Activated CD8-positive, alpha-beta memory T cell treated with anti-CD3 and anti-CD28 coated beads, Interleukin-2, amount 10 ng/mL, durations not matched to agents 7 days and 5 days (primary cell): Measurements from ENCODE around the gene OMG. TPM values are rescaled to one million over a fixed set of nuclear protein-coding genes. Genes with fewer than 3 reads are reported as not detected.
"Not testable (repeated sequence)": the region's sequence is repeated elsewhere in the genome, so short reads cannot be mapped to it uniquely, and the experiment has no call there.

Experiments
- ATAC-seq: fragments of 150-1000 bp; cut with Tn5 transposase; one replicate; pipeline ENCODE4 v1.10.0; 2021; ENCODE audit warnings: moderate library complexity
- CTCF ChIA-PET: fragments of 350-600 bp; sonication (Branson Sonifier 250); formaldehyde crosslinking; loops from one replicate; lab custom pipeline; 2021; ENCODE audit warnings: antibody characterized with exemption; lab: Charles Lee
- DNase-seq: peaks from one replicate; pipeline ENCODE4 v3.0.0-alpha.2; 2020
- H3K27ac Mint-ChIP-seq: one replicate; pipeline ENCODE4 v1.8.0; 2021; ENCODE audit warnings: mild to moderate bottlenecking, mixed read lengths
- H3K27me3 Mint-ChIP-seq: one replicate; pipeline ENCODE4 v1.8.0; 2021; ENCODE audit warnings: mixed read lengths
- H3K36me3 Mint-ChIP-seq: one replicate; pipeline ENCODE4 v1.8.0; 2021; ENCODE audit warnings: mild to moderate bottlenecking, mixed read lengths
- H3K4me1 Mint-ChIP-seq: one replicate; pipeline ENCODE4 v1.8.0; 2021; ENCODE audit warnings: mixed read lengths
- H3K4me3 Mint-ChIP-seq: one replicate; pipeline ENCODE4 v1.8.0; 2021; ENCODE audit warnings: mild to moderate bottlenecking, moderate library complexity, mixed read lengths
- H3K9me3 Mint-ChIP-seq: one replicate; pipeline ENCODE4 v1.8.0; 2022; ENCODE audit warnings: low read depth, mixed read lengths
- total RNA-seq, 2 experiments: library from RNA; stranded (reverse); gene quantifications; one replicate each; pipeline ENCODE4 v1.2.3, GENCODE V29; 2021

The OMG gene
- total RNA-seq, 2 experiments from 2014 or later = 0.54 to 0.96 TPM

DNA sequence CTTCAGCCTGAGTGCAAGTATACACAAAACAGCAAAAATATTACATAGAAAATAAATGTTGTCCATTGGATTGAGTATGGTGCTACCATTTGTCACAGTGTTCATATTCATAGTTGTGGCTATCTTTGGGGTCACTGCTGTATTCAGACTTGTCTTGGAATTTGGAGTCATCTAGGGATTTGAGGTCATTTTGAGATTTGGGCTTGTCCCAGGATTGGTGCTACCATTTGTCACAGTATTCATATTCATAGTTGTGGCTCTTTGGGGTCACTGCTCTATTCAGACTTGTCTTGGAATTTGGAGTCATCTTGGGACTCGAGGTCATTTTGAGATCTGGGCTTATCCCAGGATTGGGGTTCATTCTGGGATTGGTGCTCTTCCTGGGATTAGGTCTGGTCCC is 24.8 kb downstream of the OMG start:
- CTCF ChIA-PET = no interaction called here
- no peak for DNase-seq
- Mint-ChIP-seq H3K9me3 (no peaks in the 10 kb centered on the region), H3K36me3 (peaks cover 13% of the 10 kb centered on the region), H3K27me3 (no peaks in the 10 kb centered on the region), H3K4me3 (no peak overlapping the region), H3K4me1 (no peaks in the 10 kb centered on the region), H3K27ac (no peak overlapping the region)
- ATAC-seq = no peak

DNA sequence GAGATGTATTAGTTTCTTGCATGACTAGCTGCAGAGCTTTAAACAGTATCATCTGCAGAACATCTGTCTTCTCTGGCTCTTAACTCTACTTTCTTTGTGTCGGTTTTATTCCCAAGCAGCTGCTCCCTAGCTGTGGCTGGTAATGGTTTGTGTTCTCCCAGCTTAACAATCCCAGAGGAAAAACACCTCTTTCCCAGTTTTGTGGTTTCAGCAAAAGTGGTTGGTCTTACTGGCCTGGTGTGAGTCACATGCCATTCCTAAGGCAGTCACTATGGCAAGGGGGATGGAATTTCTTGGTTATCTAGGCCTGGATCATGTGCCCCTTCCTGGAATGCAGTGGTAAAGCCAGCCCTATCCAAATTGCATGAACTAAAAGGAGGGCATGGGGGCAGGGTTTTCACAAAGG is 27.5 kb downstream of the OMG start:
- no peaks in the 10 kb centered on the region for H3K27me3 Mint-ChIP-seq
- peaks cover 17% of the 10 kb centered on the region for H3K36me3 Mint-ChIP-seq
- CTCF ChIA-PET = interaction anchor here (1.2 kb wide), 1 partner anchor 54 kb away, joined by 4 read pairs; no protein-coding TSS in a partner anchor
- H3K27ac Mint-ChIP-seq = no peak overlapping the region
- ATAC-seq (no peak), DNase-seq (no peak)
- no peak overlapping the region for H3K4me3 Mint-ChIP-seq
- no peaks in the 10 kb centered on the region for H3K4me1 Mint-ChIP-seq
- no peaks in the 10 kb centered on the region for H3K9me3 Mint-ChIP-seq

DNA sequence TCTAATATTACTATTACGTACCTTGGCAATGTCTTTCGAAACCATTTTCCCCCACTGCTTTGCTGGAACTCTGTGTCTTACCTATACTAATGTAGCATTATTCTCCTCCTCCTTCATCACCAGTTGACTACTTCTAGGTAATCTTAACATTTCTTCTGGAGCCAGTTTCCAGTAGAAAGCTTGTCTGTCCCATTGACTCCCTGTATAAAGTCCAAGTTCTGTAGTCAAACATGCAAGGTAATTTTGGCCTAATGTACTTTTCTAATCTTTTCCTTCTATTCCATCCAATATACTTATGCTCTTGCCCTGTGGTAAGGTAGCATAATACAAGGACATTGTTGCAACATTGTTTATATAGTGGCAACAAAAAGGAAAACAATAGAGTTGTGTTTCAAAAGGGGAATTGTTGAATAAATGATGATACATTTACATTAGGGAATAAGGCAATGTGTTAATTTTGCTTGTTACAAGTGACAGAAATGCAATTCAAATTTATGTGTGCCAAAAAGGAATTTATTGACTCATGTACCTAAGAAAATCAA is 27.9 kb downstream of the OMG start:
- no peak for ATAC-seq
- Mint-ChIP-seq H3K27me3 (no peaks in the 10 kb centered on the region), H3K9me3 (no peaks in the 10 kb centered on the region), H3K4me3 (no peak overlapping the region), H3K4me1 (no peaks in the 10 kb centered on the region), H3K36me3 (peaks cover 20% of the 10 kb centered on the region), H3K27ac (no peak overlapping the region)
- CTCF ChIA-PET = interaction anchor here (1.2 kb wide), 1 partner anchor 53 kb away, joined by 4 read pairs; no protein-coding TSS in a partner anchor
- DNase-seq = no peak

DNA sequence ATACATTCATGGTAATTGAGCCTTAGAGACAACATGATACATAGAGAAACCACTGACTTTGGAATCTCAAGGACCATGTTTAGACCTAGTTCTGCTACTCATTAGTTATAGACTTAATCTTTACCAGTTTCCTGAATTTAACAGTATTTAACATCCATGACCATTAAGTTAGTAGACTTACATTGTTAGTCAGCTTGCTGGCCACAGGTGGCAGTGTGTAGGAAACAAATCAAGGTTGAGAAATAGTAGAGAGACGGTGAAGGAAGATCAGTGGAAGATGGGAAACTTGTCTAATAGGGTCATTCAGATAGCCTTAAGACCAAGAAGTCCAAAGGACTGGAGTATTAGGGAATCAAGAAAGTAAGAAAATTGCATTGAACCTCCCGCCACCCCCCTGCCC is 31.0 kb downstream of the OMG start:
- ATAC-seq (no peak), DNase-seq (no peak)
- no peaks in the 10 kb centered on the region for H3K9me3 Mint-ChIP-seq
- no peaks in the 10 kb centered on the region for H3K27me3 Mint-ChIP-seq
- H3K27ac Mint-ChIP-seq = no peak overlapping the region
- H3K4me3 Mint-ChIP-seq = no peak overlapping the region
- no peaks in the 10 kb centered on the region for H3K4me1 Mint-ChIP-seq
- H3K36me3 Mint-ChIP-seq = peaks cover 18% of the 10 kb centered on the region
- CTCF ChIA-PET = interaction anchor here (1.2 to 1.4 kb wide), 2 partner anchors 12 to 107 kb away, joined by 4 to 5 read pairs; no protein-coding TSS in a partner anchor

DNA sequence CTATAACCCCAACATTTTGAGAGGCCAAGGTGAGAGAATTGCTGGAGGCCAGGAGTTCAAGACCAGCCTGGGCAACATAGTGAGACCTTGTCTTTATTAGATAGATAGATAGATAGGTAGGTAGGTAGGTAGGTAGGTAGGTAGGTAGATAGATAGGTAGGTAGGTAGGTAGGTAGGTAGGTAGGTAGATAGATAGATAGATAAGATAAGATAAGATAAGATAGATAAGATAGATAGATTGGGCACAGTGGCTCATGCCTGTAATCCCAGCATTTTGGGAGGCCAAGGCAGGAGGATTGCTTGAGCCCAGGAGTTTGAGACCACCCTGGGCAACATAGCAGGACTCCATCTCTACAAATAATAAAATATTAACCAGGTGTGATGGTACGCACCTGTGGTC is 34.1 kb downstream of the OMG start:
- H3K4me3 Mint-ChIP-seq, CTCF ChIA-PET, DNase-seq, H3K9me3 Mint-ChIP-seq, H3K27me3 Mint-ChIP-seq, H3K27ac Mint-ChIP-seq, H3K4me1 Mint-ChIP-seq, ATAC-seq: not testable (repeated sequence)
- H3K36me3 Mint-ChIP-seq = peaks cover 16% of the 10 kb centered on the region

DNA sequence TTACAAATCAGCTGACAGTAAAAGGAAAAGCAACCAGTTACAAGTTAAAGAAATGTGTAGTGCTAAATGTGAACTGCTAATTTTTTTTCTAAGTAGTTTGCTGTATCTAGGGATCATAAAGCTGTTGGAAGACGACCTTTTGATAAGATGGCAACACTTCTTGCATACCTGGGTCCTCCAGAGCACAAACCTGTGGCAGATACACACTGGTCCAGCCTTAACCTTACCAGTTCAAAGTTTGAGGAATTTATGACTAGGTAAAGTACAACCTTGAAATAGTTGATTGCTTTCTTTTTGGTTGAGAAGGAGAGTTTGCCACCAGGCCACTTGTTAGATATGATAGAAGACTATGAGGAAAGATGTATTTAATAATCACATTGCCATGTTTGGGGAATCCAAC is 35.4 kb downstream of the OMG start:
- Mint-ChIP-seq H3K4me1 (no peaks in the 10 kb centered on the region), H3K9me3 (no peaks in the 10 kb centered on the region), H3K27me3 (no peaks in the 10 kb centered on the region), H3K36me3 (peaks cover 13% of the 10 kb centered on the region), H3K27ac (no peak overlapping the region), H3K4me3 (no peak overlapping the region)
- DNase-seq (no peak), ATAC-seq (no peak)
- CTCF ChIA-PET = interaction anchor here (1.2 kb wide), 1 partner anchor 10 kb away, joined by 4 read pairs; no protein-coding TSS in a partner anchor

DNA sequence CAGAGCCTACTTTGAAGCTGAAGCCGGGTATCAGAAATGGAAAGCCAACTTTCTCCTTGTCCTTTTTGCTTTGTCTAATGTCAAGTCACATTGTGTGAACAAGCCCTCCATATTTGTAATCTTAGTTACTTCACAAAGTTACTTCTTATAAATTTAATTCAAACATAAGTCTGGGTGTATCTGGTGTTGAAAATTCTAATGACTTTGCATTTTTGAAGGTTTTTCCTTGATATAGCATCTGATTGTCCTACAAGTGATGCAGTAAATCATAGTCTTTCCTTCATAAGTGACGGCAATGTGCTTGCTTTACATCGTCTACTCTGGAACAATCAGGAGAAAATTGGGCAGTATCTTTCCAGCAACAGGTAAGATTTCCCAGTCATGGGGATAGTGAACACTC is 36.9 kb downstream of the OMG start:
- Mint-ChIP-seq H3K4me3 (no peak overlapping the region), H3K9me3 (no peaks in the 10 kb centered on the region), H3K4me1 (no peaks in the 10 kb centered on the region), H3K36me3 (peaks cover 9% of the 10 kb centered on the region), H3K27me3 (no peaks in the 10 kb centered on the region), H3K27ac (no peak overlapping the region)
- ATAC-seq (no peak), DNase-seq (no peak)
- CTCF ChIA-PET = no interaction called here

DNA sequence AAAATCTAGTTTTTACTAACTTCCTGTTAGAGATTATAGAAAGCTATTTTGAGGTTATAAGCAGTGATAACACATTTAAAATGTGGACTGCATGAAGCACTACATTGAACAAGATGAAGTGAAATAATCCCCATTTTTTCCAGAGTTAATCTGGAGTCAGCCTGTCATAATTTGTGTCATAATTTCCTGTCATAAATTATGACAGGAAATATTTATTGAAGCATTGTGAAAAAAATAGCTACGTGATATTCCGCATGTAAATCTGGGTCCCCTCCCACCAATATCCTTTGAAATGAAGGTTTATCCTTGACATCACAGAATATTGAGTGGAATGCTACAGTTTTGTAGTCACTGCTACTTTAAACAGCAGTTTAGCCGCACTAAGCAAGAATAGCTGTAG is 40.1 kb downstream of the OMG start:
- DNase-seq (no peak), ATAC-seq (no peak)
- Mint-ChIP-seq H3K27me3 (no peaks in the 10 kb centered on the region), H3K9me3 (no peaks in the 10 kb centered on the region), H3K27ac (no peak overlapping the region), H3K36me3 (peaks cover 6% of the 10 kb centered on the region), H3K4me1 (no peaks in the 10 kb centered on the region), H3K4me3 (no peak overlapping the region)
- CTCF ChIA-PET = interaction anchor here (0.7 kb wide), 1 partner anchor 42 kb away, joined by 3 read pairs; no protein-coding TSS in a partner anchor

DNA sequence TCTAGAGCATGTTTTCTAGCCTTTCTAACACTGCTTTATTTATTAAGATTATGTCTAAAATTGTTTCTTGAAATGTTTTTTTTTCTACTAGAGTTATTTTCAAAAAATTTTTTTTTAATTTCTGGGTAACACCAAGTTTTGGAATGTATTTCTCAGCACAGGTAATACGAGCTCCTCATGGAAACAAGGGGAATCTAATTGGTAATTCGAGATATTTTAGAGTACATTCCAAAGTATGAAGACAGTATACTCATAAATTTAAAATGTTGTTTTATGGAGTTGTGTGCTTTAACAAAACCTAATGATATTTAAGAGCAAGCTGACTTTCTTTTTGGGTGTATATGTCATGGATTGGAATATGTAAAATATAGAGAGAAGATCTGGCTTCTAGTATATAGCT is 42.4 kb downstream of the OMG start:
- no peak overlapping the region for H3K27ac Mint-ChIP-seq
- ATAC-seq (no peak), DNase-seq (no peak)
- H3K4me1 Mint-ChIP-seq = peaks cover 2% of the 10 kb centered on the region
- no peak overlapping the region for H3K4me3 Mint-ChIP-seq
- CTCF ChIA-PET = interaction anchor here (1.4 to 1.6 kb wide), 2 partner anchors 89 to 135 kb away, joined by 3 read pairs; no protein-coding TSS in a partner anchor
- no peaks in the 10 kb centered on the region for H3K27me3 Mint-ChIP-seq
- no peaks in the 10 kb centered on the region for H3K36me3 Mint-ChIP-seq
- H3K9me3 Mint-ChIP-seq = no peaks in the 10 kb centered on the region

DNA sequence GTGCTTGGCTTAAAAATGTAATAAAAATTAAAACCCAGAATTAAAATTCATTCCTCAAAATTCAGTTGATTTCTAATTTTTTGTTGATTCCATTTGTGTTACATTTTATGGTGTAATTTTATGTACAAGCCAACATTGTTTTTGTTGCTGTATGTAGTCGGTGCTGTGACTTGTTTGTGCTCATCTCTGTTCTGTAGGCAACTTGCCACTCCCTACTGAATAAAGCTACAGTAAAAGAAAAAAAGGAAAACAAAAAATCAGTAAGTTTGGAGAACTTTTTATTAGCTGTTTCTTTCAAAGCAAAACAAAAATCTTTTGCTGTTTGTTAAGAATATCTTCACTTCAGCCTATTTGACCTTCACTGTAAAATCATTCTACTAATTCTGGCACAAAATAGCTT is 44.3 kb downstream of the OMG start:
- Mint-ChIP-seq H3K9me3 (no peaks in the 10 kb centered on the region), H3K27ac (no peak overlapping the region), H3K4me3 (no peak overlapping the region), H3K27me3 (no peaks in the 10 kb centered on the region), H3K36me3 (no peaks in the 10 kb centered on the region), H3K4me1 (peaks cover 2% of the 10 kb centered on the region)
- CTCF ChIA-PET = no interaction called here
- DNase-seq = no peak
- no peak for ATAC-seq

DNA sequence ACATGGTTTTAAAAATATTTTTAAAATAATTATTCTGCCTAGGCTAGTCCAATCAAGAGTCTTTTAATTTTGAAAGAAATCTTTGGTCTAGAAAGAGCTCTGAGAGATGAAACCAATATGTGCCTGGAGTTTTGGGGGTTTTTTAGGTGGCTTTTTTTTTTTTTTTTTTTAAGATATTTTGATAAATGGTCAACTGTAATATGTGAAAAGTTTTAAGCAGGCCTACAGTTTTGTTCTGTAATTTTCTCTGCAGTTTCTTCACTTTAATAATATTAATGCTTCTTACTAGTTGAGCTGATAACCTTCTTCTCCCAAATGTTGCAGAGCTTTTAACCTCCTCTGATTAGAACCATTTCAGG is 45.1 kb downstream of the OMG start:
- Mint-ChIP-seq H3K27me3 (no peaks in the 10 kb centered on the region), H3K9me3 (no peaks in the 10 kb centered on the region), H3K27ac (no peak overlapping the region), H3K36me3 (no peaks in the 10 kb centered on the region), H3K4me3 (no peak overlapping the region), H3K4me1 (peaks cover 2% of the 10 kb centered on the region)
- no peak for DNase-seq
- CTCF ChIA-PET = interaction anchor here (1.0 to 1.7 kb wide), 3 partner anchors 9 to 124 kb away, joined by 3 to 5 read pairs (median 4); no protein-coding TSS in a partner anchor
- ATAC-seq = no peak

DNA sequence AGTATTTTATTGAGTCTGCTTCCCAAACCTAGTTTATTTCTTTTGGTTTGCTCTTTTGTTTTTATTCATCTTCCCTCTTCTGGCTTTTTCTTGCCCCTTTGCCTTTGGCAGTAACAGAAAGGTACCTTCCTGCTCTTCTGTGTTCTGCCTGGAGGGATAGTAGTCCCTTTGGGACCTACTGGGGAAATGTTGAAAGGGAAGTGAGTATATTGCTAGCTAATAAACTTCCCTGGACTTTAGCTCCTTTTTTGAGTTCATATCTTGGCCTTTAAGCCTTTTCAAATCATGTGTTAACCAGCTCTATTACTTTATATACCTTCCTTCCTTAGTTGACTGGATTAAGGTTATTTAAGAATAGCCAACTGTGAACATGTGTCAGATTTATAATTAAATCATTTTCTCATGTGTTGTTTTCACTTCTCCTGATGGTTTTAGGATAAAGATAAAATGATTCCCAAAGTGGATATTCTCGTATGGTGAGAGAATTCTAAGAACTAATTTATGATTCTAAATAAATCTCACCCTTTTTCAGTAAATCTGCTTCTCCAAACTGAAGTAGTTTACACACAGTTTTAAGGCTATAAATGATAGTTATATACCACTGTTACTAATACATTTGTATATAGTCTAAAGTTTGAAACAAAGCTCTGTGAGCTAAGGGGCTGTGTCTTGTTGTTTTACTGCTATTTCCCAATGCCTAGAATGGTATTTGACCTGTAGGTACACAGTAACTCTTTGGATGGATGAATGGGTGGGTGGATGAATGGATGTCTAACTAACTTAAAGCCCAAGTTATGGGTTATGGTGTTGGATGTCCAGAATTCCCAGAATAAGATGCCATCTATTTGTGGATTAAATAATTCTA is 45.7 kb downstream of the OMG start:
- no peak overlapping the region for H3K27ac Mint-ChIP-seq
- peaks cover 2% of the 10 kb centered on the region for H3K4me1 Mint-ChIP-seq
- H3K27me3 Mint-ChIP-seq = no peaks in the 10 kb centered on the region
- no peak for DNase-seq
- no peaks in the 10 kb centered on the region for H3K36me3 Mint-ChIP-seq
- no peak for ATAC-seq
- H3K9me3 Mint-ChIP-seq = no peaks in the 10 kb centered on the region
- no peak overlapping the region for H3K4me3 Mint-ChIP-seq
- CTCF ChIA-PET = interaction anchor here (1.0 to 1.7 kb wide), 4 partner anchors 10 to 138 kb away, joined by 3 to 5 read pairs (median 4); no protein-coding TSS in a partner anchor

DNA sequence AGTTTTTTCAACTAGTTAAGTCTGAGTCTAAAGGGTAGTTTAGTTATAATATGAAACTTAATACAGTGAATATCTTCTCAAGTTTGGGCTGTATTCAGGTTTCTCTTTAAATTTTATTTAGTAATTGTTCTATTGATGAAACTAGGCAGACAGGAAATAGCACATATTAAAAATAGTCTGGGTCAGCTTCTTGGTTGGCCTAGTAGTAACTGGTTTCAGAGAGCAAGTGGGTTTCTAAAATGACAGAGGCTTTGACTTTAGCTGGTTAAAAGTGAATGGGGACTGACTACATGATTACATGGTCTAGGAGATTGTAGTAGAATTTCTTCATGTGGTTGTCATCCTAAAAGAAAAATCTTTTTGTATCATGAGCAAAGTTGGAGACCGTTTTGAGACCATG is 46.8 kb downstream of the OMG start:
- peaks cover 2% of the 10 kb centered on the region for H3K4me1 Mint-ChIP-seq
- CTCF ChIA-PET = interaction anchor here (1.1 kb wide), 1 partner anchor 139 kb away, joined by 3 read pairs; no protein-coding TSS in a partner anchor
- H3K9me3 Mint-ChIP-seq = no peaks in the 10 kb centered on the region
- H3K27me3 Mint-ChIP-seq = no peaks in the 10 kb centered on the region
- H3K36me3 Mint-ChIP-seq = no peaks in the 10 kb centered on the region
- DNase-seq = no peak
- no peak overlapping the region for H3K27ac Mint-ChIP-seq
- no peak for ATAC-seq
- no peak overlapping the region for H3K4me3 Mint-ChIP-seq

DNA sequence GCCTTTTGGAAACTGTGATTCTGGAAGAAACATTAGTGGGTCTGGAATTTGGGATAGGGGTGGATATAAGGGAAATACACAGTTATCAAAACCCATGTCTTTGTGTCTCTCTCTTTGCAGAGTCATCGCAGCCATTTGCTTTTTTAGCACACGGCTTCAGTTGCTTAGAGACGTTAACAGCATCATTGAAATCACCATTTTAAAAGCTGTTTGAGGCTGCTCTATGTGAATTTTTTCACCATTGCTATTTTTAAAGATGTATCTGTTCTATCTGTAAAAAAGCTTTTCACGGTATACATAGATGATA is 47.3 kb downstream of the OMG start:
- ATAC-seq = no peak
- no peaks in the 10 kb centered on the region for H3K9me3 Mint-ChIP-seq

More for the DNA sequence above, 47.3 kb downstream of the OMG start:
- Mint-ChIP-seq H3K4me1 (peaks cover 2% of the 10 kb centered on the region), H3K27me3 (no peaks in the 10 kb centered on the region), H3K36me3 (no peaks in the 10 kb centered on the region), H3K4me3 (no peak overlapping the region), H3K27ac (no peak overlapping the region)
- CTCF ChIA-PET = no interaction called here
- no peak for DNase-seq
